Stomach (tissue), 9 donors: ENCODE measurements around the gene ULBP2. TPM values are rescaled to one million over a fixed set of nuclear protein-coding genes. Genes with fewer than 3 reads are reported as not detected.

Source experiments
- DNase-seq, 2 donors: peaks; one replicate each; pipeline versions ENCODE4 v3.0.0 to v3.0.0-alpha.2; 2013 to 2019
- H3K27ac ChIP-seq, 5 donors: fragments of 200-600 bp in 4 of 5; sonication (generic) in 4 of 5; one replicate each; pipeline ENCODE4 v1.5.1; 2013 to 2019; ENCODE audit warnings: mild to moderate bottlenecking in 1 of 5, moderate library complexity in 1 of 5
- H3K27me3 ChIP-seq, 3 donors: fragments of 200-600 bp; sonication (generic); one replicate each; pipeline ENCODE4 v1.5.1; 2017 to 2019; ENCODE audit warnings: mixed run types in 1 of 3
- H3K36me3 ChIP-seq, 4 donors: fragments of 200-600 bp; sonication (generic); 1 replicate in 3 of 4; 2 replicates in 1 of 4; pipeline ENCODE4 v1.5.1; 2016 to 2019
- H3K4me1 ChIP-seq, 4 donors: fragments of 200-600 bp; sonication (generic); one replicate each; pipeline ENCODE4 v1.5.1; 2016 to 2019
- H3K4me3 ChIP-seq, 4 donors: fragments of 200-600 bp; sonication (generic) in 3 of 4; one replicate each; pipeline ENCODE4 v1.5.1; 2016 to 2019; ENCODE audit warnings: mild to moderate bottlenecking in 1 of 4
- H3K9me3 ChIP-seq, 4 donors: fragments of 200-600 bp; sonication (generic); one replicate each; pipeline ENCODE4 v1.5.1; 2016 to 2019
- EP300 ChIP-seq: sonication (generic); formaldehyde crosslinking; IDR thresholded peaks from one replicate; pipeline ENCODE4 v1.6.1; 2017; ENCODE audit warnings: antibody characterized with exemption
- POLR2A ChIP-seq, 4 donors: fragments of 450-650 bp; IDR thresholded peaks; one replicate each; pipeline ENCODE4 v1.6.1; 2016; ENCODE audit warnings: antibody characterized with exemption in 4 of 4, control low read depth in 2 of 4, mild to moderate bottlenecking in 1 of 4, moderate library complexity in 1 of 4
- POLR2AphosphoS5 ChIP-seq, 3 donors: sonication (generic); formaldehyde crosslinking; IDR thresholded peaks; one replicate each; pipeline ENCODE4 v1.6.1; 2016; ENCODE audit warnings: antibody characterized with exemption in 3 of 3
- WGBS, 5 donors: extraction: QIAGEN DNeasy Blood & Tissue Kit in 3 of 5; methylation state at CpG; one replicate each; pipeline versions ENCODE4 v1.1.5 to v1.1.7; 2013 to 2018; 5-methylcytosine and 5-hydroxymethylcytosine counted together
- intact Hi-C: fragments of 100-400 bp; cut with DNase I; formaldehyde crosslinking; loops from one replicate; pipeline ENCODE4 v1.15.1; 2023; ENCODE audit warnings: low total_unique reads
- polyA plus RNA-seq, 3 donors: library from polyadenylated mRNA; stranded (reverse); fragments of 200-250 nt; gene quantifications; one replicate each; pipeline ENCODE4 v1.2.3, GENCODE V29; 2013
- total RNA-seq, 5 donors: library from RNA; depleted of rRNA; stranded (reverse); fragments of >200 nt; gene quantifications; one replicate each; pipeline versions ENCODE4 v1.1.0 to v1.2.3, GENCODE V29; 2014 to 2016
- TF ChIP-seq, protein P1 (sequence below), 7 experiments: fragments of 450-650 bp in 4 of 7; fragments of 200-600 bp in 3 of 7; sonication (generic) in 3 of 7; IDR thresholded peaks; one replicate each; pipeline ENCODE4 v1.5.1; 2016 to 2019; ENCODE audit warnings: antibody characterized with exemption in 7 of 7, control low read depth in 2 of 7, mild to moderate bottlenecking in 1 of 7
- donor health status: healthy with polysubstance abuse.
- donor health status: Bipolar disorder and iron deficiency.
- donor health status: healthy.

Gene ULBP2
- total and polyA plus RNA-seq, 8 donors = 0.31 to 1.4 (median 0.43) TPM; not detected in 5

DNA sequence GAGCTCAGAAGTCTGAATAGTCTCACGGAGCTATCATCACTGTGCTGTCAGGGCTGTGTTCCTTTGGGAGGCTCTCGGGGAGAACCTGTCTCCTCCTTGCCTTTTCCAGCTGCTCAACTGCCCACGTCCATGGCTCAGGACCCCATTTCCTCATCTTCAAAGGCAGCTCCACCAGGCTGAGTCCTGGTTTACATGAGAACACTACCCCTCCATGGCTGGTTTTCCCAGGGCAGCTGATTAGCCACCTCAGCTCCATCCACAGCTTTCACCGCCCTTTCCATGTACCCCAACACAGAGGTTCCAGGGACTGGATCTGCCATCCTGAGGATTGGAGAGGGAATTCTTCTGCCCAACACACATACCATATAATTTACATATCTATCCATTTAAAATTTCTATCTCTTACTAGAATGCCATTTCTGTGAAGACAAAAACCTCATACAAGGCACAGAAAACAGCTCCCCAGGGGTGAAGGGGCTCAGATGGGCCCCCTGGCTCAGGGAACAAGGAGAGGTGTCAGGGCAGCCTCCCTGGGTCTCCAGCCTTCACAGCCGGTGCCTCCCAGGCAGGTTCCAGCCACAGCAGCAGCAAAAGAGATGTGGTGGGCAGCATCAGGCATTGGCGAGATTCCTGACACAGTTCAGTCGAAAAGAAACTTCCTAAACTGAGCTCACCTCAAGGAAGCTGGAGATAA, 41.7 kb upstream of the ULBP2 start:
- TF ChIP-seq, protein P1, sequence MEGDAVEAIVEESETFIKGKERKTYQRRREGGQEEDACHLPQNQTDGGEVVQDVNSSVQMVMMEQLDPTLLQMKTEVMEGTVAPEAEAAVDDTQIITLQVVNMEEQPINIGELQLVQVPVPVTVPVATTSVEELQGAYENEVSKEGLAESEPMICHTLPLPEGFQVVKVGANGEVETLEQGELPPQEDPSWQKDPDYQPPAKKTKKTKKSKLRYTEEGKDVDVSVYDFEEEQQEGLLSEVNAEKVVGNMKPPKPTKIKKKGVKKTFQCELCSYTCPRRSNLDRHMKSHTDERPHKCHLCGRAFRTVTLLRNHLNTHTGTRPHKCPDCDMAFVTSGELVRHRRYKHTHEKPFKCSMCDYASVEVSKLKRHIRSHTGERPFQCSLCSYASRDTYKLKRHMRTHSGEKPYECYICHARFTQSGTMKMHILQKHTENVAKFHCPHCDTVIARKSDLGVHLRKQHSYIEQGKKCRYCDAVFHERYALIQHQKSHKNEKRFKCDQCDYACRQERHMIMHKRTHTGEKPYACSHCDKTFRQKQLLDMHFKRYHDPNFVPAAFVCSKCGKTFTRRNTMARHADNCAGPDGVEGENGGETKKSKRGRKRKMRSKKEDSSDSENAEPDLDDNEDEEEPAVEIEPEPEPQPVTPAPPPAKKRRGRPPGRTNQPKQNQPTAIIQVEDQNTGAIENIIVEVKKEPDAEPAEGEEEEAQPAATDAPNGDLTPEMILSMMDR (IDR thresholded peaks at IDR 0.05) = no peak
- TF ChIP-seq POLR2AphosphoS5 (IDR thresholded peaks at IDR 0.05) (no peak), EP300 (no peak), POLR2A (IDR thresholded peaks at IDR 0.05) (no peak)
- H3K36me3 ChIP-seq = no peaks in the 10 kb centered on the region
- peaks cover 26 to 33% (median 29%) of the 10 kb centered on the region in 4 donors for H3K4me1 ChIP-seq
- H3K9me3 ChIP-seq = no peaks in the 10 kb centered on the region
- DNase-seq = no peak
- intact Hi-C loops = no loop called here
- H3K4me3 ChIP-seq = no peak overlapping the region
- no peaks in the 10 kb centered on the region for H3K27me3 ChIP-seq
- no peak overlapping the region for H3K27ac ChIP-seq
- WGBS, 5 donors = 86 to 91% (median 88%) methylated on average over 7 of the region's 7 CpGs

GRCh38 chr6:149900620-149901443, 41.0 kb upstream of the ULBP2 start:
- intact Hi-C loops = no loop called here
- TF ChIP-seq EP300 = no peak
- TF ChIP-seq POLR2A (IDR thresholded peaks at IDR 0.05) = no peak
- TF ChIP-seq, protein P1 (IDR thresholded peaks at IDR 0.05) = no peak
- no peak for TF ChIP-seq POLR2AphosphoS5 (IDR thresholded peaks at IDR 0.05)
- H3K27ac ChIP-seq = no peak overlapping the region
- peaks cover 18 to 26% (median 21%) of the 10 kb centered on the region in 4 donors for H3K4me1 ChIP-seq
- DNase-seq = no peak
- no peaks in the 10 kb centered on the region for H3K9me3 ChIP-seq
- no peaks in the 10 kb centered on the region for H3K36me3 ChIP-seq
- 59 to 84% (median 74%) methylated on average over 8 to 11 of the region's 11 CpGs for WGBS, 5 donors
- no peaks in the 10 kb centered on the region for H3K27me3 ChIP-seq
- no peak overlapping the region for H3K4me3 ChIP-seq

GRCh38 chr6:149901444-149902140, 40.2 kb upstream of the ULBP2 start:
- no peaks in the 10 kb centered on the region for H3K36me3 ChIP-seq
- no peaks in the 10 kb centered on the region for H3K9me3 ChIP-seq
- no peak overlapping the region for H3K4me3 ChIP-seq
- H3K27me3 ChIP-seq = no peaks in the 10 kb centered on the region
- peaks cover 11 to 18% (median 14%) of the 10 kb centered on the region in 4 donors for H3K4me1 ChIP-seq
- DNase-seq = no peak
- 82 to 88% (median 85%) methylated on average over 6 of the region's 6 CpGs for WGBS, 5 donors
- TF ChIP-seq EP300 (no peak), POLR2AphosphoS5 (IDR thresholded peaks at IDR 0.05) (no peak), POLR2A (IDR thresholded peaks at IDR 0.05) (no peak)
- TF ChIP-seq, protein P1 (IDR thresholded peaks at IDR 0.05) = no peak
- H3K27ac ChIP-seq = no peak overlapping the region
- intact Hi-C loops = no loop called here

GRCh38 chr6:149903938-149904611, 37.7 kb upstream of the ULBP2 start:
- H3K9me3 ChIP-seq = peaks cover 0 to 12% (median 8%) of the 10 kb centered on the region in 4 donors
- H3K27ac ChIP-seq = no peak overlapping the region
- 62 to 68% (median 66%) methylated on average over 5 of the region's 5 CpGs for WGBS, 5 donors
- no peaks in the 10 kb centered on the region for H3K36me3 ChIP-seq
- TF ChIP-seq EP300 = no peak
- no peak for TF ChIP-seq POLR2A (IDR thresholded peaks at IDR 0.05)
- TF ChIP-seq, protein P1 (IDR thresholded peaks at IDR 0.05) = no peak
- TF ChIP-seq POLR2AphosphoS5 (IDR thresholded peaks at IDR 0.05) = no peak
- intact Hi-C loops = no loop called here
- DNase-seq = no peak
- H3K4me1 ChIP-seq = no peaks in the 10 kb centered on the region
- no peaks in the 10 kb centered on the region for H3K27me3 ChIP-seq
- H3K4me3 ChIP-seq = no peak overlapping the region
